NT2/D1 (cell line): Measurements from ENCODE around the gene SIN3A.
"Not testable (repeated sequence)": the region's sequence is repeated elsewhere in the genome, so short reads cannot be mapped to it uniquely, and the experiment has no call there.

ENCODE experiments used
- DNase-seq: peaks from one replicate; pipeline ENCODE4 v3.0.0-alpha.2; 2011; ENCODE audit warnings: low read depth, low spot score
- H3K27me3 ChIP-seq: 2 replicates; pipeline ENCODE4 v1.6.0; 2011; ENCODE audit warnings: mild to moderate bottlenecking; ENCODE audit not compliant: insufficient read length, insufficient read depth
- H3K36me3 ChIP-seq: 2 replicates; pipeline ENCODE4 v1.6.1; 2011; ENCODE audit warnings: mild to moderate bottlenecking, low read length, mixed read lengths; ENCODE audit not compliant: insufficient read depth, insufficient read length
- H3K4me1 ChIP-seq: 2 replicates; pipeline ENCODE4 v1.5.1; 2011; ENCODE audit not compliant: insufficient read depth, insufficient read length
- H3K4me3 ChIP-seq: 2 replicates; pipeline ENCODE4 v1.5.1; 2011; ENCODE audit warnings: low read depth; ENCODE audit not compliant: insufficient read length
- H3K9ac ChIP-seq: 2 replicates; pipeline ENCODE4 v1.6.0; 2011; ENCODE audit warnings: low read depth; ENCODE audit not compliant: insufficient read length
- H3K9me3 ChIP-seq: 2 replicates; pipeline ENCODE4 v1.5.1; 2011; ENCODE audit warnings: mild to moderate bottlenecking, low read length; ENCODE audit not compliant: insufficient read depth
- SUZ12 ChIP-seq: IDR thresholded peaks from 2 replicates; pipeline ENCODE4 v1.6.1; 2011; ENCODE audit not compliant: insufficient read length, insufficient read depth; ENCODE audit errors: extremely low read depth
- YY1 ChIP-seq: IDR thresholded peaks from 2 replicates; pipeline ENCODE4 v1.6.1; 2011; ENCODE audit not compliant: insufficient read length, insufficient read depth
- ZNF274 ChIP-seq: IDR thresholded peaks from 2 replicates; pipeline ENCODE4 v1.6.1; 2011; ENCODE audit warnings: mild to moderate bottlenecking, low read depth, low read length

SIN3A gene

DNA sequence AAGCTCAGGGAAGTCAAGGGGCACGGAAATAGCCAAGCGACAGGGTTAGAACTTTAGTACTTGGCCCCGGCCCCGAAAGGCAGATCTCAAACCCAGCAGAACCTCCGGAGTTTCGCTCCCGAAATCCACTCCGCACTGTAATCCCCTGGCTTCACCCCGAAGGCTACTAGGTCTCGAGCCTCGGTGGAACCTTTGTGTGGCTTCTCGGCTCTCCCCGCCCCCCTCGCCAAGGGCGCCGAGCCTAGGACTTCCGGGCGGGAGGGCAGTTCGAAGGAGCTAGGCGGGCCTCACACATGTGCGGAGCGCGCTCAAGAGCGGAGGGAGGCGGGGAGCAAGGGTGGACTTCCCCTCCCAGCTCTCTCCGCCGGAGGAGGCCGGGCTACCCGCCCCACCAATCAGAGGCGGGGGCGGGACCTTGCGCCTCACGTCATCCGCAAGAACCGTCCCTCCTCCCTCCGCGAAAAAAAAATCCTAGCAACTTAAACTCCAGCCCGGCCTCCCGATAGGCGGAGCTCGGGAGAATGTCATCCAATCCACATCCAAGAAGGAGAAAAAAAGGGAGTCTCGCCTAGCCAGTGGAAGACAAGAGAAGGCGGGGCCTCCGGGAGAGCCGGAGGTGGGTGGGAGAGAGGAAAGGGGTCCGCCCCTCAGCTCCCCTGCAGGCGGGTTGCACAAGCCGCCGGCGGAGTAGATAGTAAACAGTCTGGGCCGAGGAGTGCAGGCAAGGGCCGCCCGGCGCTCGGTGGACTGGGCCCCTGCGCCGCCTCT is 2.4 kb upstream of the SIN3A start:
- Histone ChIP-seq H3K27me3 (no peaks in the 10 kb centered on the region), H3K9ac (peak overlapping the region; percentile 98), H3K9me3 (no peaks in the 10 kb centered on the region), H3K4me3 (peak overlapping the region; percentile 96), H3K4me1 (peaks cover 8% of the 10 kb centered on the region), H3K36me3 (no peaks in the 10 kb centered on the region)
- DNase-seq, result peak; percentile 100
- TF ChIP-seq YY1, result no peak
- TF ChIP-seq ZNF274, result no peak
- no peak for TF ChIP-seq SUZ12

DNA sequence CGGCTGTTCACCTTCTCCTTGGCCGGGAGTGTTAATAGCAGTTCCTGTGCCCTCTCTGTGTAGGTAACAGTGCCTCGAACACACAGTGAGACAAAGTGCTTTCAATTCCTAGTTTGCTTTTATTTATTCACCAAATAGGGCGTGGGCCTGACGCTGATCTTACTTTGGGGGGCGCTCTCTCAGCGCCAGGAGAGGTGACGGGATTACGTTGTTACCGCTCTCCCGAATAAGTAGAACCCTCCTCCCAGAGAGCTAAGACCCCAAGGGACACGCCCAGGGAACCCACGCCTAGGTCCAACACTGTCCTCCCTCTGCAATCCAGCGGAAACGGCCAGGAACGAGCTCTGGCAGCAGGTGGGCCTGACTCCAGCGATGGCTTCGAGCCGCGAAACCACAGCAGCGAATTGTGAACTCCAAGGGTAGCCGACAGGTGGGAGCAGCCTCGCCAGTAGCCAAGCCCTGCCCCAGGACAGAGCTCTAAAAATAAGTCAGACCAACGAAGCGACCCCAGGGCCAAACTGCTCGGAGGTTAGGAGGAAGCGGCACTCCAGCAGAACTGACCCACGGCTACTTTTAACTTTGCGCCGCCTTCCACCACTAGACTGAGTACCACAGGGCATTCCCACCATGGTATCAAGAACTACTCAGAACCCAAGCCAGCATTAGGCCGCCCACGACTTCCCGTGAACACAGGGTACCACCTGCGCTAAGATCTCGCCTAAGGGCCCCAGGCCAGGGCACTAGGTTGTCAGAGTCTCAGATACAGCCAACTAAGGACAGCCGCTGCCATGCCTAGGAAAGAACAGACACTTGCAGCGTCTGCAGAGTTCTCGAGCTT is 1.6 kb upstream of the SIN3A start:
- Histone ChIP-seq H3K4me3 (peak overlapping the region; percentile 78), H3K9ac (peak overlapping the region; percentile 98), H3K4me1 (peaks cover 8% of the 10 kb centered on the region), H3K27me3 (no peaks in the 10 kb centered on the region), H3K9me3 (no peaks in the 10 kb centered on the region), H3K36me3 (no peaks in the 10 kb centered on the region)
- DNase-seq, result no peak
- no peak for TF ChIP-seq YY1
- no peak for TF ChIP-seq ZNF274
- no peak for TF ChIP-seq SUZ12

DNA sequence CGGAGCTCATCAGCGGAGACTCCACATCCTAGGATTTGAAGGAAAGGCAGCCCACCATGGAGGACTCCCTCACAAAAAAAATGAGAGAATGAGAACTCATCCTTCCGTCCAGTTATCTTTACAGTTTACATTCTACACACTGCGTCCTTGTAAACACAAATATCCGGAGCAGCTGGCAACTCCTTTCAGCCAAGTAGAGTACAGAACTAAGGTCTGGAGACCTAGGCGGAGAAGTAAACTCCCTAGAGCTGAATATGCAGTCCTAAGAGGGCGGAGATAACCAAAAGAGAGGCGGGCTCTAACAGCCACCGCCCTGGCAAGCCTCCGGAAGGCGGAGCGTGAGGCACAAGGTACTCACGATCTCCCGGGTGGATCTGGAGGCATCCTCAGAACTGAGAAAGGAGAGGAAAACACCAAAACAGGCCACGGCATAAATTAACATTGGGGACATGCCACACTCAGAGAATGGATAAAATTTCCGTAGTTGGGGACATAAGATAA is 924 bp upstream of the SIN3A start:
- no peak for DNase-seq
- H3K9me3 ChIP-seq, result no peaks in the 10 kb centered on the region
- peak overlapping the region; percentile 78 for H3K4me3 ChIP-seq
- TF ChIP-seq SUZ12 (no peak), YY1 (no peak), ZNF274 (no peak)
- peaks cover 6% of the 10 kb centered on the region for H3K36me3 ChIP-seq
- H3K9ac ChIP-seq, result peak overlapping the region; percentile 98
- peaks cover 8% of the 10 kb centered on the region for H3K4me1 ChIP-seq
- H3K27me3 ChIP-seq, result no peaks in the 10 kb centered on the region

DNA sequence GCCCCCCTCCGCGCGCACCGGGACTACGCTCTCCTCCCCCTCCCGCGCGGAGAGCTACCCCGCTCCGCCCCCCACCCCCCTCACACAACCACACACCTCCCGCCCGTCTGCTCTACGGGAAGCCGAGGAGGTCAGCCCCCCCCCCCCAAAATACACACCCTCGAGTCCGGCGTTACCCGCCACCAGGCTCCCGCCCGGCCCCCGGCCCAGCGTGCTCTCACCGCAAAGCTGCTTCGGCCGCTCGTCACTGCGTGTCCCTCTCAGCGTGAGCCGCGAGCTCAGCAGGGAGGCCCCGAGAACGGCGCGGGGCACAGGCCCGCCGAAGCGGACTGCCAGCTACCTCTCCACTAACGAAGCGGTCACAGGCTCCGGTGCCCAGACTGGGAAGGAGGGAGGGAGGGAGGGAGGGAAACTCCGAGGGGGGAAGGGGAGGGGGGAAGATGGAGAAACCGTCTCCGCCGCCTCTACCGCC is 252 bp downstream of the SIN3A start:
- no peak for DNase-seq
- H3K36me3 ChIP-seq, result peaks cover 16% of the 10 kb centered on the region
- TF ChIP-seq ZNF274 (no peak), SUZ12 (no peak), YY1 (no peak)
- no peaks in the 10 kb centered on the region for H3K27me3 ChIP-seq
- H3K9ac ChIP-seq, result peak overlapping the region; percentile 92
- H3K9me3 ChIP-seq, result no peaks in the 10 kb centered on the region
- peaks cover 5% of the 10 kb centered on the region for H3K4me1 ChIP-seq
- peak overlapping the region; percentile 92 for H3K4me3 ChIP-seq

DNA sequence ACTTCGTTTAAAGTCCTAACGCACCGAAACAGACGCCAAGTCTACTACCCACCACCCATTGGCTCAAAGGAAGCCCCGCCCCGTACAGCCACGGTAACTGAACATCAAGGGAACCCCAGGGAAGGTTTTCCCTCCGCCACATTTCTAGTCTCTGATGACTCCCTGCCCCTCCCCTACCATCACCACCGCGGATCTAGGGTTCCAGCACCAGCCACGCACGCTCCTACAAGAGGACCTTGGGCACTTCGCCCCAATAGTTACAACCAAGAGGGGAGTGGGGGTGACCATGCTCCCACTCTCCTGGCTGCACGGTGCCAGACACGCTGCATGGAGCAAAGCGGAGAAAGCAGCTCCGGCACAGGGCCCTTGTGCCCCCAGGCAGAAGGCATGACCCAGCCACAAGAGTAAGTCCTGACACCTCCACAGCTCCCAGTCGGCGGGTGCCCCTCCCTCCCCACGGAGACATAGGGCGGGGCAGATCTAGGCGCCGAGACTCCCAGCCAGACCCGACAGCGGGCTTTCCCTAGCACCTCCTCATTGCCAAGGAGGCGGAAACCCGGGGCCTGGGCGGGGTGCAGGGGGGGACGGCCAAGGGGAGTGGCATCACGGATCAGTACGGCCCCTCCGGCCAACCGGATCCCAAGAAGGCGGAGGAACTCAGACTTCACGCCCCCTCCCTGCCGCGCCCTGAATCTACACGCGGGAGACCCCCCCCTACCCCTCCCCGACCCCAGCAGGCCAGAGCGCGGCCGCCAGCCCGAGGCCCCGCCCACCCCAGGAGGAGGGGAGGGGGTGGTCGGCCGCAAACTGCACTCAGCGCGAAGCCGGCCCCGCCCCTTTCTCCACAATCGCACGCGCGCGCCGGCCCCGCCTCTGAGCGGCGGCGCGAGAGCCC is 936 bp downstream of the SIN3A start:
- H3K9ac ChIP-seq, result peak overlapping the region; percentile 86
- peak; percentile 97 for DNase-seq
- H3K4me1 ChIP-seq, result peaks cover 2% of the 10 kb centered on the region
- H3K4me3 ChIP-seq, result peak overlapping the region; percentile 93
- no peak for TF ChIP-seq SUZ12
- no peak for TF ChIP-seq ZNF274
- TF ChIP-seq YY1, result no peak
- H3K36me3 ChIP-seq, result peaks cover 19% of the 10 kb centered on the region
- no peaks in the 10 kb centered on the region for H3K9me3 ChIP-seq
- H3K27me3 ChIP-seq, result no peaks in the 10 kb centered on the region

DNA sequence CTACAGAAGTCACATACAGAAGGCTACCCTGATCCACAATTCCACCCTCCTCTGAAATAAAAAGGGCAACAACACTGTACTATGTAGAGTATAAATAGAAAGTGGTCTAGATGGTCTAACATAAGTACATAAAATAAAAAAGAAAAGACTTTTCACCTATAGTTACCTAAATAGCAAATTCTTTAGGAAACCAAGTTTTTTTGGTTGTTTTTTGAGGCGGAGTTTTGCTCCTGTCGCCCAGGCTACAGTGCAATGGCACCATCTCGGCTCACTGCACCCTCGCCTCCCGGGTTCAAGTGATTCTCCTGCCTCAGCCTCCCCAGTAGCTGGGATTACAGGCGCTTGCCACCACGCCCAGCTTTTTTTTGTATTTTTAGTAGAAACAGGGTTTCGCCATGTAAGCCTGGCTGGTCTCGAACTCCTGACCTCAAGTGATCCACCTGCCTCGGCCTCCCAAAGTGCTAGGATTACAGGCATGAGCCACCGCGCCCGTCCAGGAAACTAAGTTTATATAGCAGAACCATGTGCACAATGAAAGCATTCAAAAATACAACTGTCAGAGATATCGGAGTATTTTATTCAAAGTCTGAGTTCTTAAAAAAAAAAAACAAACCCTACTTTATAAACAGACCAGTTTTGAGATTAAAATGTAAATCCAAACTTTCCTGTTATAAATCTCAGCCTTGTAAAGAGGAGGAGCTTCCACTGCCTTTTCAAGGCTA is 1.7 kb downstream of the SIN3A start:
- H3K9me3 ChIP-seq, result no peaks in the 10 kb centered on the region
- peak overlapping the region; percentile 86 for H3K9ac ChIP-seq
- DNase-seq, result no peak
- TF ChIP-seq SUZ12, result no peak
- TF ChIP-seq ZNF274, result no peak
- no peak for TF ChIP-seq YY1
- H3K4me1 ChIP-seq, result peaks cover 2% of the 10 kb centered on the region
- H3K4me3 ChIP-seq, result peak overlapping the region; percentile 93
- H3K36me3 ChIP-seq, result peaks cover 19% of the 10 kb centered on the region
- H3K27me3 ChIP-seq, result no peaks in the 10 kb centered on the region

DNA sequence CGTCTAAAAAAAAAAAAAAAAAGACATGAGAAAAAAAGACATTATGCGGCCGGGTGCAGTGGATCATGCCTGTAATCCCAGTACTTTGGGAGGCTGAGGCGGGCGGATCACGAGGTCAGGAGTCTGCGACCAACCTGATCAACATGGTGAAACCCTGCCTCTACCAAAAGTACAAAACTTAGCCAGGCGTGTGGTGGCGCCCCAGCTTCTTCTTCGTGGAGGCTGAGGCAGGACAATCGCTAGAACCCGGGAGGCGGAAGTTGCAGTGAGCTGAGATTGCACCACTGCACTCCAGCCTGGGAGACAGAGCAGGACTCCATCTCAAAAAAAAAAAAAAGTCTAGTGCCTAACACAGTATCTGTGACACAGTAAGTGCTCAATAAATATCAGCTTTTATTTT is 3.3 kb downstream of the SIN3A start:
- not testable (repeated sequence) for H3K27me3 ChIP-seq, DNase-seq
- peaks cover 25% of the 10 kb centered on the region for H3K36me3 ChIP-seq

More for the DNA sequence above, 3.3 kb downstream of the SIN3A start:
- not testable (repeated sequence) for H3K4me3 ChIP-seq, H3K9ac ChIP-seq, H3K9me3 ChIP-seq, H3K4me1 ChIP-seq
